ENCODE data around the gene NDST3. TPM values are rescaled to one million over a fixed set of nuclear protein-coding genes. Genes with fewer than 3 reads are reported as not detected.

Gene NDST3
- total RNA-seq: not detected

GRCh38 chr4:118034053-118034785, at the start of gene NDST3:
Gene NDST3 (plus strand): TSS chr4:118034486. CDS start chr4:118053911, 19,425 bp downstream.
- Mint-ChIP-seq H3K27ac (no peak within 1 kb of the TSS), H3K4me1 (ENCODE audit: low read depth) (peaks cover 8% of the 10 kb centered on the region), H3K9me3 (ENCODE audit: insufficient read depth) (no peaks in the 10 kb centered on the region), H3K36me3 (ENCODE audit: low read depth) (no peaks in the 10 kb centered on the region), H3K27me3 (ENCODE audit: low read depth) (peaks cover 19% of the 10 kb centered on the region), H3K4me3 (peak within 1 kb of the TSS; percentile 34)
- ATAC-seq: no peak
- CTCF ChIA-PET: interaction anchor here (0.8 kb wide), 1 partner anchor 12 kb away, joined by 3 read pairs; no protein-coding TSS in a partner anchor
- POLR2A ChIA-PET: no interaction called here
- DNase-seq: peak; percentile 32

GRCh38 chr4:117986321-117986720, 48.0 kb upstream of the NDST3 start:
- Mint-ChIP-seq H3K27ac (no peak overlapping the region), H3K4me1 (ENCODE audit: low read depth) (peaks cover 7% of the 10 kb centered on the region), H3K9me3 (ENCODE audit: insufficient read depth) (no peaks in the 10 kb centered on the region), H3K27me3 (ENCODE audit: low read depth) (no peaks in the 10 kb centered on the region), H3K4me3 (no peak overlapping the region), H3K36me3 (ENCODE audit: low read depth) (no peaks in the 10 kb centered on the region)
- ATAC-seq (no peak), DNase-seq (no peak)
- CTCF ChIA-PET: no interaction called here
- POLR2A ChIA-PET: no interaction called here

- POLR2A ChIA-PET: interaction anchor here (0.6 kb wide), 1 partner anchor 20 kb away, joined by 3 read pairs; no protein-coding TSS in a partner anchor
- Mint-ChIP-seq H3K27ac (no peak overlapping the region), H3K4me1 (ENCODE audit: low read depth) (peaks cover 7% of the 10 kb centered on the region), H3K4me3 (no peak overlapping the region), H3K36me3 (ENCODE audit: low read depth) (no peaks in the 10 kb centered on the region), H3K9me3 (ENCODE audit: insufficient read depth) (no peaks in the 10 kb centered on the region), H3K27me3 (ENCODE audit: low read depth) (no peaks in the 10 kb centered on the region)
- CTCF ChIA-PET: no interaction called here
- no peak for ATAC-seq
- DNase-seq: no peak
Observed at GRCh38 chr4:117987464-117987863, 46.8 kb upstream of the NDST3 start.

GRCh38 chr4:117996891-117997290, 37.4 kb upstream of the NDST3 start:
- ATAC-seq (no peak), DNase-seq (no peak)
- no peaks in the 10 kb centered on the region for H3K36me3 Mint-ChIP-seq (ENCODE audit: low read depth)
- no peaks in the 10 kb centered on the region for H3K4me1 Mint-ChIP-seq (ENCODE audit: low read depth)
- peaks cover 3% of the 10 kb centered on the region for H3K27me3 Mint-ChIP-seq (ENCODE audit: low read depth)
- no peaks in the 10 kb centered on the region for H3K9me3 Mint-ChIP-seq (ENCODE audit: insufficient read depth)
- POLR2A ChIA-PET: no interaction called here
- H3K27ac Mint-ChIP-seq: no peak overlapping the region
- CTCF ChIA-PET: no interaction called here
- no peak overlapping the region for H3K4me3 Mint-ChIP-seq

- ChIA-PET CTCF (interaction anchor here (0.9 kb wide), 1 partner anchor 9 kb away, joined by 4 read pairs; no protein-coding TSS in a partner anchor), POLR2A (no interaction called here)
- DNase-seq (no peak), ATAC-seq (no peak)
- Mint-ChIP-seq H3K4me3 (no peak overlapping the region), H3K9me3 (ENCODE audit: insufficient read depth) (no peaks in the 10 kb centered on the region), H3K4me1 (ENCODE audit: low read depth) (no peaks in the 10 kb centered on the region), H3K27me3 (ENCODE audit: low read depth) (no peaks in the 10 kb centered on the region), H3K27ac (no peak overlapping the region), H3K36me3 (ENCODE audit: low read depth) (no peaks in the 10 kb centered on the region)
Observed at GRCh38 chr4:118004088-118004487, 30.2 kb upstream of the NDST3 start.

- no peaks in the 10 kb centered on the region for H3K27me3 Mint-ChIP-seq (ENCODE audit: low read depth)
- DNase-seq (no peak), ATAC-seq (no peak)
- ChIA-PET CTCF (no interaction called here), POLR2A (no interaction called here)
- H3K4me1 Mint-ChIP-seq (ENCODE audit: low read depth): no peaks in the 10 kb centered on the region
- no peak overlapping the region for H3K27ac Mint-ChIP-seq
- H3K9me3 Mint-ChIP-seq (ENCODE audit: insufficient read depth): no peaks in the 10 kb centered on the region
- H3K4me3 Mint-ChIP-seq: no peak overlapping the region
- H3K36me3 Mint-ChIP-seq (ENCODE audit: low read depth): no peaks in the 10 kb centered on the region
Observed at GRCh38 chr4:118005883-118006282, 28.4 kb upstream of the NDST3 start.

GRCh38 chr4:118012142-118012541, 22.1 kb upstream of the NDST3 start:
- Mint-ChIP-seq H3K4me3 (no peak overlapping the region), H3K9me3 (ENCODE audit: insufficient read depth) (no peaks in the 10 kb centered on the region), H3K27ac (no peak overlapping the region), H3K4me1 (ENCODE audit: low read depth) (no peaks in the 10 kb centered on the region), H3K36me3 (ENCODE audit: low read depth) (no peaks in the 10 kb centered on the region), H3K27me3 (ENCODE audit: low read depth) (no peaks in the 10 kb centered on the region)
- ChIA-PET POLR2A (no interaction called here), CTCF (no interaction called here)
- ATAC-seq: no peak
- no peak for DNase-seq

- ChIA-PET CTCF (no interaction called here), POLR2A (no interaction called here)
- Mint-ChIP-seq H3K27ac (no peak overlapping the region), H3K9me3 (ENCODE audit: insufficient read depth) (no peaks in the 10 kb centered on the region), H3K27me3 (ENCODE audit: low read depth) (no peaks in the 10 kb centered on the region), H3K4me1 (ENCODE audit: low read depth) (no peaks in the 10 kb centered on the region), H3K4me3 (no peak overlapping the region), H3K36me3 (ENCODE audit: low read depth) (no peaks in the 10 kb centered on the region)
- no peak for DNase-seq
- no peak for ATAC-seq
Observed at GRCh38 chr4:118014831-118015230, 19.5 kb upstream of the NDST3 start.

GRCh38 chr4:118018381-118019145, 15.7 kb upstream of the NDST3 start:
- ATAC-seq (no peak), DNase-seq (no peak)
- H3K4me3 Mint-ChIP-seq: no peak overlapping the region
- H3K36me3 Mint-ChIP-seq (ENCODE audit: low read depth): no peaks in the 10 kb centered on the region
- no peaks in the 10 kb centered on the region for H3K27me3 Mint-ChIP-seq (ENCODE audit: low read depth)
- ChIA-PET CTCF (no interaction called here), POLR2A (no interaction called here)
- H3K4me1 Mint-ChIP-seq (ENCODE audit: low read depth): no peaks in the 10 kb centered on the region
- H3K27ac Mint-ChIP-seq: no peak overlapping the region
- H3K9me3 Mint-ChIP-seq (ENCODE audit: insufficient read depth): no peaks in the 10 kb centered on the region

GRCh38 chr4:118026806-118027205, 7.5 kb upstream of the NDST3 start:
- no peak for ATAC-seq
- Mint-ChIP-seq H3K27ac (no peak overlapping the region), H3K4me1 (ENCODE audit: low read depth) (no peaks in the 10 kb centered on the region), H3K27me3 (ENCODE audit: low read depth) (peaks cover 4% of the 10 kb centered on the region), H3K36me3 (ENCODE audit: low read depth) (no peaks in the 10 kb centered on the region), H3K4me3 (no peak overlapping the region), H3K9me3 (ENCODE audit: insufficient read depth) (no peaks in the 10 kb centered on the region)
- no peak for DNase-seq
- ChIA-PET POLR2A (no interaction called here), CTCF (no interaction called here)

GRCh38 chr4:118029224-118029623, 5.1 kb upstream of the NDST3 start:
- CTCF ChIA-PET: no interaction called here

GRCh38 chr4:118032691-118033090, 1.6 kb upstream of the NDST3 start:
- POLR2A ChIA-PET: no interaction called here
- Mint-ChIP-seq H3K4me3 (no peak overlapping the region), H3K36me3 (ENCODE audit: low read depth) (no peaks in the 10 kb centered on the region), H3K4me1 (ENCODE audit: low read depth) (peaks cover 8% of the 10 kb centered on the region), H3K27me3 (ENCODE audit: low read depth) (peaks cover 19% of the 10 kb centered on the region), H3K27ac (no peak overlapping the region), H3K9me3 (ENCODE audit: insufficient read depth) (no peaks in the 10 kb centered on the region)
- ATAC-seq: no peak
- no peak for DNase-seq
- CTCF ChIA-PET: no interaction called here

More at GRCh38 chr4:118029224-118029623, 5.1 kb upstream of the NDST3 start:
- POLR2A ChIA-PET: no interaction called here
- ATAC-seq (no peak), DNase-seq (no peak)
- H3K4me1 Mint-ChIP-seq (ENCODE audit: low read depth): peaks cover 6% of the 10 kb centered on the region
- no peaks in the 10 kb centered on the region for H3K9me3 Mint-ChIP-seq (ENCODE audit: insufficient read depth)
- no peaks in the 10 kb centered on the region for H3K36me3 Mint-ChIP-seq (ENCODE audit: low read depth)
- H3K27me3 Mint-ChIP-seq (ENCODE audit: low read depth): peaks cover 17% of the 10 kb centered on the region
- H3K27ac Mint-ChIP-seq: no peak overlapping the region
- no peak overlapping the region for H3K4me3 Mint-ChIP-seq
